ENCODE results near the gene MYOM3. TPM values are rescaled to one million over a fixed set of nuclear protein-coding genes. Genes with fewer than 3 reads are reported as not detected.
A peak's percentile ranks its signal among the peaks of the same experiment; 100 is the strongest.

MYOM3 gene
- polyA plus RNA-seq, 2 of the 4 experiments (the other 2 are of a cell fraction) = 2.6 to 8.5 TPM

GRCh38 chr1:24119859-24120756, 8.2 kb upstream of the MYOM3 start:
- H3K4me3 ChIP-seq = no peak overlapping the region
- no peak overlapping the region for H3K4me2 ChIP-seq
- H3K9me3 ChIP-seq = no peaks in the 10 kb centered on the region
- ChIA-PET CTCF (interaction anchor here (1.0 to 1.6 kb wide), 2 partner anchors 49 to 273 kb away, joined by 4 to 5 read pairs; no protein-coding TSS in a partner anchor), POLR2A (no interaction called here)
- 0 out of 6 replicates have a peak overlapping the region, but pooled peaks of 1 of the 2 experiments have one; percentile 28 for H3K27ac ChIP-seq
- ATAC-seq = peak in 1 of 2 experiments; percentile 43; a peak in 3 of 6 replicates
- FAIRE-seq = no peak
- no peak for DNase-seq (ENCODE audit: low read depth in 1 of 2, low spot score in 1 of 2)
- peaks cover 24% of the 10 kb centered on the region for H3K4me1 ChIP-seq
- 73% methylated on average over 17 of the region's 17 CpGs for WGBS (ENCODE audit: missing lambda C conversion rate)
- TF ChIP-seq RAD21 (conservative IDR thresholded peaks at IDR 0.05 in 1 of 2, IDR thresholded peaks at IDR 0.05 in 1 of 2) (no peak), HES2 (IDR thresholded peaks at IDR 0.05) (no peak), JUNB (IDR thresholded peaks at IDR 0.05) (no peak), EHMT2 (IDR thresholded peaks at IDR 0.05; ENCODE audit: low read depth) (no peak), ZNF302 (CRISPR knock-in tag; IDR thresholded peaks at IDR 0.05) (no peak), HMGXB4 (CRISPR knock-in tag; IDR thresholded peaks at IDR 0.05; ENCODE audit: borderline replicate concordance) (no peak), E2F6 (IDR thresholded peaks at IDR 0.05; ENCODE audit: borderline replicate concordance, low read depth) (no peak), RFX5 (IDR thresholded peaks at IDR 0.05) (no peak), EP300 (IDR thresholded peaks at IDR 0.05) (no peak), POLR2AphosphoS2 (conservative IDR thresholded peaks at IDR 0.05; ENCODE audit: low read length) (no peak), ZFP36 (IDR thresholded peaks at IDR 0.05; ENCODE audit: borderline replicate concordance, partially characterized antibody) (no peak), JUN (IDR thresholded peaks at IDR 0.05) (no peak), KDM5A (IDR thresholded peaks at IDR 0.05) (no peak), FOSB (CRISPR knock-in tag; IDR thresholded peaks at IDR 0.05) (no peak)

- ChIA-PET POLR2A (no interaction called here), CTCF (interaction anchor here (1.0 to 1.6 kb wide), 2 partner anchors 49 to 273 kb away, joined by 4 to 5 read pairs; no protein-coding TSS in a partner anchor)
- Histone ChIP-seq H3K9me3 (no peaks in the 10 kb centered on the region), H3K4me1 (peaks cover 24% of the 10 kb centered on the region), H3K4me3 (no peak overlapping the region), H3K4me2 (no peak overlapping the region), H3K27ac (peak overlapping the region in 1 of 2 experiments; percentile 33; a peak in 1 of 6 replicates)
- no peak for ATAC-seq
- FAIRE-seq = no peak
- TF ChIP-seq USF2 (IDR thresholded peaks at IDR 0.05) (no peak), NR3C1 (IDR thresholded peaks at IDR 0.05) (no peak)
- no peak for DNase-seq (ENCODE audit: low read depth in 1 of 2, low spot score in 1 of 2)
- WGBS (ENCODE audit: missing lambda C conversion rate) = 77% methylated on average over 5 of the region's 5 CpGs
Observed at GRCh38 chr1:24119489-24119858, 7.5 kb upstream of the MYOM3 start.

GRCh38 chr1:24118410-24119242, 6.7 kb upstream of the MYOM3 start:
- H3K4me3 ChIP-seq = no peak overlapping the region
- H3K27ac ChIP-seq = peak overlapping the region; percentile 33 to 70; a peak in 5 of 6 replicates
- no peak for FAIRE-seq
- no peak for ATAC-seq
- ChIA-PET CTCF (no interaction called here), POLR2A (interaction anchor here (1.2 kb wide), 1 partner anchor 10 kb away, joined by 3 read pairs; no protein-coding TSS in a partner anchor)
- WGBS (ENCODE audit: missing lambda C conversion rate) = 68% methylated on average over 6 of the region's 8 CpGs
- peak overlapping the region; percentile 47 for H3K4me2 ChIP-seq
- H3K9me3 ChIP-seq = no peaks in the 10 kb centered on the region
- H3K4me1 ChIP-seq = peaks cover 24% of the 10 kb centered on the region
- no peak for DNase-seq (ENCODE audit: low read depth in 1 of 2, low spot score in 1 of 2)
- TF ChIP-seq EP300 (IDR thresholded peaks at IDR 0.05) (no peak), E2F6 (IDR thresholded peaks at IDR 0.05; ENCODE audit: borderline replicate concordance, low read depth) (no peak), NPAS2 (CRISPR knock-in tag; IDR thresholded peaks at IDR 0.05; ENCODE audit: borderline replicate concordance) (no peak), FOSB (CRISPR knock-in tag; IDR thresholded peaks at IDR 0.05) (no peak), ATOH8 (CRISPR knock-in tag; IDR thresholded peaks at IDR 0.05; ENCODE audit: low read depth) (no peak), ZFP36 (IDR thresholded peaks at IDR 0.05; ENCODE audit: borderline replicate concordance, partially characterized antibody) (no peak), FOSL2 (IDR thresholded peaks at IDR 0.05) (no peak), FOSL2 (CRISPR knock-in tag; IDR thresholded peaks at IDR 0.05) (no peak), ZNF302 (CRISPR knock-in tag; IDR thresholded peaks at IDR 0.05) (no peak), CEBPB (IDR thresholded peaks at IDR 0.05) (no peak), HDAC2 (IDR thresholded peaks at IDR 0.05) (no peak), HES2 (IDR thresholded peaks at IDR 0.05) (no peak), KDM1A (IDR thresholded peaks at IDR 0.05; ENCODE audit: low read depth) (no peak), NFE2L2 (conservative IDR thresholded peaks at IDR 0.05; ENCODE audit: low read length) (no peak), ESRRA (IDR thresholded peaks at IDR 0.05; ENCODE audit: borderline replicate concordance, low read length) (no peak)

All from A549 (cell line).